ENCODE data around the gene PCCA. TPM values are rescaled to one million over a fixed set of nuclear protein-coding genes. Genes with fewer than 3 reads are reported as not detected.

Gene PCCA
- total RNA-seq, 1 experiment from 2014 or later, result 28.3 TPM

DNA sequence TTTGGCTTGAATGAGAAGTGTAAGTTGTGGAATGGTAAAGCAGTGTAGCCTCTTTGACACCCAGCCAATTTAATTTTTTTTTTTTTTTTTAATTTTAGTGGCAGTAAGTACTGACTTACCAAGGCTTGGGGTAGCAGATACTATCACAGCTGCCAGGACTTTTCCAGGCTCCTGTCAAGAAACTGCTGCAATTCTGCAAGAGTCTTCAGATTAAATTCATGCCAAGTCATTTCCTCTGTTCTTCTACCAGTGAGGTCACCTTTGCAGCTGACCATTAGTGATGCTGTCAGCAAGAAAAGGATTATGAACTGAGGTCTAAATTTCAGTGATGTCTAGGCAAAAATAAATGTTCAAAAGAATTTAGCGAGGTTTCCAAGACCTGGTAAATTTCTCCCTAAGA is 408.5 kb downstream of the PCCA start:
- Histone ChIP-seq H3K4me1 (replicated peaks) (no peaks in the 10 kb centered on the region), H3K27me3 (replicated peaks) (no peaks in the 10 kb centered on the region), H3K27ac (no peak overlapping the region), H3K36me3 (no peaks in the 10 kb centered on the region), H3K9me3 (replicated peaks) (no peaks in the 10 kb centered on the region), H3K4me3 (no peak overlapping the region)
- DNase-seq (ENCODE audit: low read depth in 1 of 2, low spot score in 2 of 2), result no peak

DNA sequence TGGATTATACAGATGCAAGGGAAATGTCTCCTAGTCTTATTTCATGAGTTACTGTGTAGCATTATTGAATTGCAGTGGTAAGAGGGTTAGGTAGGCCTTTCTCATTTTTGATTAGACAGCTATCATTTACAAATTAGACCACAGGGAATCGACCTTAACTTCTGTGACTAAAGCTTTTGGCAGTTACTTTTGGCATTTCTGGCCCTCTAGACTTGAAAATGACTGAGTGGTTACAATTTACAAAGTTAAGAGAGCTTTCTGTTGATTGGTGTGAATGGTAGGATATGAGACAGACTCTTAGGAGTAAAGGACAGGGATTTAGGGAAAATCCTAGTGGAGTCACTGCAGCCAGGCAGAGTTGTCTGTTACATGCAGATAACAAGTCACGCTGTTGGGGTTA is 413.6 kb downstream of the PCCA start:
- H3K27me3 ChIP-seq (replicated peaks), result no peaks in the 10 kb centered on the region
- no peak overlapping the region for H3K27ac ChIP-seq
- DNase-seq (ENCODE audit: low read depth in 1 of 2, low spot score in 2 of 2), result no peak
- no peaks in the 10 kb centered on the region for H3K9me3 ChIP-seq (replicated peaks)
- no peak overlapping the region for H3K4me3 ChIP-seq
- H3K36me3 ChIP-seq, result no peaks in the 10 kb centered on the region
- no peaks in the 10 kb centered on the region for H3K4me1 ChIP-seq (replicated peaks)

DNA sequence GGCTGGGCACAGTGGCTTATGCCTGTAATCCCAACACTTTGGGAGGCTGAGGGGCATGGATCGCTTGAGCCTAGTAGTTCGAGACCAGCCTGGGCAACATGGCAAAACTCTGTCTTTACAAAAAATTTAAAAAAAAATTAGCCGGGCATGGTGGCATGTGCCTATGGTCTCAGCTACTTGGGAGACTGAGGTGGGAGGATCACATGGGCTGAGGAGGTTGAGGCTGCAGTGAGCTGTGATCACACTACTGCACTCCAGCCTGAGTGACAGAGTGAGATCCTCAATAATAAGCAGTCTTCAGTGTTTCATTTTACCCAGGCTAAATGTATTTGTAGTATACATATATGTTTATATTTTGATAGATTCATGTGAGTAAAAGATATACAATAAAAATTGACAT is 414.7 kb downstream of the PCCA start:
- Histone ChIP-seq H3K4me3 (no peak overlapping the region), H3K27ac (no peak overlapping the region), H3K9me3 (replicated peaks) (no peaks in the 10 kb centered on the region), H3K27me3 (replicated peaks) (no peaks in the 10 kb centered on the region), H3K4me1 (replicated peaks) (no peaks in the 10 kb centered on the region), H3K36me3 (no peaks in the 10 kb centered on the region)
- no peak for DNase-seq (ENCODE audit: low read depth in 1 of 2, low spot score in 2 of 2)

DNA sequence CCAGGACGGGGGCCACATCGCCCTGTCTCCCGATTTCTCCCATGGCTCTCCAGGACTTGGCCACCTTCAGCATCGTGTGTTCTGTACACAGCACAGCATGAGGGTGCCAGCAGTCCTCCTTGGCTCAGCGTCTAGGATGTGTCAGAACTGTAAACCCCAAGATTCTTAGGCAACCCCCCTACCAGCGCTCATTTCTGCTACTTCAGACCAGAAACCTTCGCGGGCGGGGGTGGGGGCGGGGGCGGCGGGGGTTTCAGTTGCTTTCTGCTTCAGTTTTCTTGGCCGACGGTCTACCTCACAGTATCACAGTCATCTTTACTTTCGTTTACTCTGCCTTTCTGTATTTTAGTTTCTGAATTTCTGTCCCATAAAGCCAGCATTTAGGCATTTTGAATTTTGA is 417.3 kb downstream of the PCCA start:
- no peak overlapping the region for H3K27ac ChIP-seq
- H3K9me3 ChIP-seq (replicated peaks), result no peaks in the 10 kb centered on the region
- H3K36me3 ChIP-seq, result no peaks in the 10 kb centered on the region
- no peak overlapping the region for H3K4me3 ChIP-seq
- no peaks in the 10 kb centered on the region for H3K27me3 ChIP-seq (replicated peaks)
- DNase-seq (ENCODE audit: low read depth in 1 of 2, low spot score in 2 of 2), result no peak
- H3K4me1 ChIP-seq (replicated peaks), result no peaks in the 10 kb centered on the region

DNA sequence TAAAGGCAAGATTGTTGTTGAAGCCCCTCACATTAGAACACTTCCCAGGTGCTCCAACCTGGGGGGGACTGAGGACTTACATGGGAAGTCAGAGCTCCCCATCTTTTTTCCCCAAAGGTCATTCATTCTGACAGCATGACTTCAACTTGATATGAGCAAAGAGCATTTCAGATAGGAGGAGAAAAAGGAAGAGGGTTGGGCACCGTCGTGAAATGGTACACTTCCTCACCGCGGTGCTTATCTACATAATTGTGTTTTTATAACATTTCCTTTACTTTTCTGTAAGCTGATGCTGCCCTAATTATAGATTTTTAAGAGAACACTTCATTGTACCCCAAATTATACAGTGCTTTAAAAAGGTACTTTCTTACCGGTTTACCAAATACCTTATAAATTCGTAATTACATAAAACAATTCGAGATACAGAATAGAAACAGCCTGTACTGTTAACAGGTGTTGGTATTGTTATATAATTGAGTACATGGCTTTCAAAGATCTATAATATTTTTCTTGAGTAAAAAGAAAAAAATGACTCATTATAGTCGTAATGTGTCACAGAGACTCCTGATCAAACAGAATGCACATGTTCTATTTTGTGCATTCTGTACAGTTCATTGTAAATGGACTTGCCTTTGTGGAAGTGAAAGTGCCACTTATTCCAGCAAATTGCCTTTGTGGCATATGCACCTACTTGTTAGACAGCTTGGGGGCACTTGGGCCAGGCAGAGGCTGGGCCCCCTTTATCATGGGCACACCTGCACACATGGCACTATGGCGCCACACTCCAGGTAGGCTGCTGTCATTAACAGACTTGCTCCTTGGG is 417.9 kb downstream of the PCCA start:
- no peaks in the 10 kb centered on the region for H3K4me1 ChIP-seq (replicated peaks)
- H3K36me3 ChIP-seq, result no peaks in the 10 kb centered on the region
- H3K27ac ChIP-seq, result no peak overlapping the region
- H3K27me3 ChIP-seq (replicated peaks), result no peaks in the 10 kb centered on the region
- no peak for DNase-seq (ENCODE audit: low read depth in 1 of 2, low spot score in 2 of 2)
- H3K4me3 ChIP-seq, result no peak overlapping the region
- H3K9me3 ChIP-seq (replicated peaks), result no peaks in the 10 kb centered on the region

DNA sequence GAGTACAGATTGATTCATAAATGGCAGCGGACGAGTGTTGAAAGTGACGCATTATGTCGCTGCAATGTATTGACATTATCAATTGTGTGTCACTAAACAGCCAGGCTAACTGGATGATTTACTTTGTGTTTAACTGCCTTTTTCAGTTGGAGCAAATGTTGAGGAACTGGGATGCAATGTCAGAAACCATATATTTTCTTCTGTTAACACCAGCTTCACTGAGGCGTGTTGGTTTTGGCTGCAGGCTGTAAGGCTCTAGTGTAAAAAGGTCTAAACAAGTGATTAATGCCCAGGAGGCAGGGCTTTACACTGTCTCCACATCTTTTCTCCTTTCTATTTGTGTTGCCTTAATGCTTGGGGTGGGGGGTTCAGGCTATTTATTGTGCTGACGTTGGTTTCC is 419.6 kb downstream of the PCCA start:
- no peaks in the 10 kb centered on the region for H3K36me3 ChIP-seq
- no peak overlapping the region for H3K27ac ChIP-seq
- H3K4me1 ChIP-seq (replicated peaks), result peaks cover 10% of the 10 kb centered on the region
- H3K9me3 ChIP-seq (replicated peaks), result no peaks in the 10 kb centered on the region
- H3K4me3 ChIP-seq, result no peak overlapping the region
- no peak for DNase-seq (ENCODE audit: low read depth in 1 of 2, low spot score in 2 of 2)
- H3K27me3 ChIP-seq (replicated peaks), result no peaks in the 10 kb centered on the region

DNA sequence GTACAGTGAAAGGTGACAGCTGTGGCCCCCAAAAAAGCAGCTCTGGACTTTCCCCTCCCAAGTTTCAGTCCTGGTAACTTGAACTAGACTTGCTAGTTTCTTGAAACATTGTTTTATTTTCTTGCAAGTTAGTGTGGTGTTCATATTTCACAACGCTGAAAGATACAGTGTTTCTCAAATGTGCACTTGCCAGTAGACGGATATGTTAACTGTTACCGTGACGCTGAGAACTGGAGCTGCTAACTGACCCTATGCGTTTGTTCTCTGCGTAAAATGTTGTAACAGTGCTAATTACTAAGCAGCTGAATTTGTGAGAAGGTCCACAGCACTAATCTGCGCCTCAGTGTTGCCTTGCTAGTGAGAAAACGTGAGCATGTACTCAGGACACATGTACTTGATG is 420.1 kb downstream of the PCCA start:
- DNase-seq (ENCODE audit: low read depth in 1 of 2, low spot score in 2 of 2), result no peak
- H3K27me3 ChIP-seq (replicated peaks), result no peaks in the 10 kb centered on the region
- H3K4me3 ChIP-seq, result no peak overlapping the region
- no peak overlapping the region for H3K27ac ChIP-seq
- peaks cover 10% of the 10 kb centered on the region for H3K4me1 ChIP-seq (replicated peaks)
- H3K9me3 ChIP-seq (replicated peaks), result no peaks in the 10 kb centered on the region
- H3K36me3 ChIP-seq, result no peaks in the 10 kb centered on the region

DNA sequence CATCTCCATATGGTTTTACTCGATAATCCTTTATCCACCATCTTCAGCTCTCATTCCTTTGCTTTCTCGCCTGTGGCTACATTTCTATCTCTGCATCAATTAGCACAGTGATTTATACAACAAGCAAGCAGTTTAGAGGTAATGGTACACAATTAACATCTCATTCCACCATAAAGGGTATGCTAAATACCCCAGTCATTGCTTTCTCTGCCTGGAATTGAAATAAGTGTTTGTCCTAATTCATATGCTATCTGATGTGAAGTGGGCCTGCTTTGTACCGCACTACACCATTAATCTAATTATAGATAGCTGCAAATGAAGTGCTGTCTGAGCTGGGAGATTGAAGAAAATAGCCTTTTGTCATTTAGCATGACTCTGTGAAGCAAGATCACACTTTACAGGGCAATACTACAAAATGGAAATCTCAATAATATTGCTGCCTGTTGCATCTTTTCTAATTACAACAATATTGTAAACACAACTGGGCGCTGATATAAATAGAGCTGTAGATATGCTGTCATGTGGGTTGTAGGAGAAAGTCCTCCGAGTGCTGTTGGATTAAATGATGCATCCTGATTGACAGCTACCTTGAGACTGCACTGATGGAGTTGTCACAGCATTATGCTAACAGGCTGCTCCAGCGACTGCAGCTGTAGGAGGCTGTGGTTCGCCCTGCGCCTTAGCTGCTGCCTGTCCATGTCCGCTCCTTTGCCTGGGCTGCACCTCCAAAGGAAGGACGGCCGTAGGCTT is 421.5 kb downstream of the PCCA start:
- peaks cover 13% of the 10 kb centered on the region for H3K4me1 ChIP-seq (replicated peaks)
- H3K4me3 ChIP-seq, result no peak overlapping the region
- H3K36me3 ChIP-seq, result no peaks in the 10 kb centered on the region
- no peaks in the 10 kb centered on the region for H3K27me3 ChIP-seq (replicated peaks)
- no peaks in the 10 kb centered on the region for H3K9me3 ChIP-seq (replicated peaks)
- no peak overlapping the region for H3K27ac ChIP-seq
- no peak for DNase-seq (ENCODE audit: low read depth in 1 of 2, low spot score in 2 of 2)

DNA sequence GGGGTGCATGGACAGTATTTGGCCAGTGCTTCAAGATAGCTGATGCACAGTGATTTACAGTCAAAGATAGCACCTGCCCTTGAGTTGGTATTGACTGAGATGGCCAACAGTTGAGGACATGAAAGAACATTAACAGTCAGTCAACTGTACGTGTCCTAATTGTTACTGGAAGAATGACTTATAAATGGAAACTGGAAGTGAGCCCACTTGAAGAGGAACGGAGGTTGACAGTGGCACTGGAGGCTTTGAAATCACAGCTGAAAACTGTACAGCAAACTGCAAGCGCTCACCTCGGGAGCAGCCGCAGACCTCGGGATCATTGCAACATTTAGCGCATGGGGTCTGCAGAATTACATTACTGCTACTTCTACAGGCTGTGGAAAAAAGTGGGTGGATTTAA is 422.6 kb downstream of the PCCA start:
- Histone ChIP-seq H3K4me3 (no peak overlapping the region), H3K27me3 (replicated peaks) (no peaks in the 10 kb centered on the region), H3K36me3 (no peaks in the 10 kb centered on the region), H3K9me3 (replicated peaks) (no peaks in the 10 kb centered on the region), H3K4me1 (replicated peaks) (peaks cover 13% of the 10 kb centered on the region), H3K27ac (no peak overlapping the region)
- DNase-seq (ENCODE audit: low read depth in 1 of 2, low spot score in 2 of 2), result no peak

DNA sequence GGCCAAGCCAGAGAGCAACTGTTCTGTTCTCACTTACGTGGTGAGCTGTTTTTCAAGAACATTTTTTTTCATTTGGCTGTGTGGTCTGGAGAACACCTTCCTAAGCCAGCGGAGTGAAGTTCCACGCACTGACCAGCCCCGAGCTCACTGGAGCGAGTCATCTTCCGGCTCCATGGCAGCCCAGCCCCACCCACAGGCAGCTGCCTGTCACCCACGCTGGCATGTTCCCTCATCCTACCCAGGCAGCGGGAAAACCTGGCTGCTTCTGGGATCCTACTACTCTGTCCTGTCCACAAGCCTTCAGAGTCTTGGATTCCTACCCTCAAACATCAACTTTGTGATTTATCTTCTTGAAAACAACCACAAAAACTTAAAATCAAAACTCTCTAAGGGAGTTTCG is 423.5 kb downstream of the PCCA start:
- peak; percentile 3 to 55 for DNase-seq (ENCODE audit: low read depth in 1 of 2, low spot score in 2 of 2)

DNA sequence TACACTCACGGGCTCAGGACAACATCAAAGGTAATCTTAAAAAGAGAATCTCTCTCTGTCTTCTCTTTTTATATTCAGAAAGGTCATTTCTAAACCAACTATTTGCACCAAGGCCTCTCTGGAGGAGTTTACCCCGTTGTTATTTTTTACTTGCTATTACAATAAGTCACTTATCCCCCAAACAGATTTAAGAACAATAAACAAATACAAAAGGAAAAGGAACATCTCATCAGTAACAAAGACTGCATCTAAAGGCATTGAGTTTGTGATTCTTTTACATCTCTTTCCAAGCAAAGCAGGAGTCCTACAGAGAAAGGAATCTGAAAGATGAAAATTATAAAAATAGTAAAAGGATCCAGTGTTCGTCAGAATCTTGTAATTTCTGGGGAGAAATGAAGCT is 424.3 kb downstream of the PCCA start:
- Histone ChIP-seq H3K36me3 (no peaks in the 10 kb centered on the region), H3K27me3 (replicated peaks) (no peaks in the 10 kb centered on the region)

More for the DNA sequence above, 423.5 kb downstream of the PCCA start:
- Histone ChIP-seq H3K4me1 (replicated peaks) (peaks cover 13% of the 10 kb centered on the region), H3K27me3 (replicated peaks) (no peaks in the 10 kb centered on the region), H3K36me3 (no peaks in the 10 kb centered on the region), H3K4me3 (no peak overlapping the region), H3K27ac (no peak overlapping the region), H3K9me3 (replicated peaks) (no peaks in the 10 kb centered on the region)

DNA sequence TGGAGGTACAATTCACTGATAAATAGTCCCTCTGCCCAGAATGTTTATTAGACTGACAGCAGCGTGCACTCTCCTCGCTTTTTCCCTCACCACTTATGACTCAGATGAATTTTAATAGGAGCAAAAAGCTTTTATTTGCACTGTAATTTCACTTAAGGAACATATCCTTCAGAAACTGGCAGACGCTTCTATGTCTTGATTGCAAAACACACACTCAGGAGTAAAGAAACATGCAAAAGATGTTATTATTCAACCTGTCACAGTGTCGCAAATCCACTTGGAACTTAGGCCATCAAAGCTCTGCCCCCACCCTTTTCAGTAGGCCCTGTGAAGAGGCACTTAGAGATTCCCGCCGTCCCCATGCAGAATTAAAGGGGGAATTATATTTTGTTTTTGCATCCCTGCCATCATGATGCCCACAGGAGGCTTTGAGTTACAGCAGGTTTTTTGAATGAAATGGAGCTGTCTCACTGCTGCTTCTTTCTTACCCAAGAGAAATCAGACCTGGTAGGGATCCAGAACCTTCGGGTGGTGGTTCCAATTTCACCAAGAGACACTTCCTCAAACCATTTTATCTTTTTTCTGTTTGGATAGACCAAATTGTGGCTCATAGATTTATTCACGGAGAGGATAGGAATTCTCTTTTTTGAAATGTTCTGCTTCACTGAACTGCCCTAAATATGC is 425.2 kb downstream of the PCCA start:
- no peak for DNase-seq (ENCODE audit: low read depth in 1 of 2, low spot score in 2 of 2)
- Histone ChIP-seq H3K4me3 (no peak overlapping the region), H3K9me3 (replicated peaks) (no peaks in the 10 kb centered on the region), H3K4me1 (replicated peaks) (peaks cover 13% of the 10 kb centered on the region), H3K36me3 (no peaks in the 10 kb centered on the region), H3K27me3 (replicated peaks) (no peaks in the 10 kb centered on the region), H3K27ac (no peak overlapping the region)

More for the DNA sequence above, 424.3 kb downstream of the PCCA start:
- no peaks in the 10 kb centered on the region for H3K9me3 ChIP-seq (replicated peaks)
- H3K4me1 ChIP-seq (replicated peaks), result peaks cover 13% of the 10 kb centered on the region
- DNase-seq (ENCODE audit: low read depth in 1 of 2, low spot score in 2 of 2), result no peak
- H3K4me3 ChIP-seq, result no peak overlapping the region
- H3K27ac ChIP-seq, result no peak overlapping the region

DNA sequence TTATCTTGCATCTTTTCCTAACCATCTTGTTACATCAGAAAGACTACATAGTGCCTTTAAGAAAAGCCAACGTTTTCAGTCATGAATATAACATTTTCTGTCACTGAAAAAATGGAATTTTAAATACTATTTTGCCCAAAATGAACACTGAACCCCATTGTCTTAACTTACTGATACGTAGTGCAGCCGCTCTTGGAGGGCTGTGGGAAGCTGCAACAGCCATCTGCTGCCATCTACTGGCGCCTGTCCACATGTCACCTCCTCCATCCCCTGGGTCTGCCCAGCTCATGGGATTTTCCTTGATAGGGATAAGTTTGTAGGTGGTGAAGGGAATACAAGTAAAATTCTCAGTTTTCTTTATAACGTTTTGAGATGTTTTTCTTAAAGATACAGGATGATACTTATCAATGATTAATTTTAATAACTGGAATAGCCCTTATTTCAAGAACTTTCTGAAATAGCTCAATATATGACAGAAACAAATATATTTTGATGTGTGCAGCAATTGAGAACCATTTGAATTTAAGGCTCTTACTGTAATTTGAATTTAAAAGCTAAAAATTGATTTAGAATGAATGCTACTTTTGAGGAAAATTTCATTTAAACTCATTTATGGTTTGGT is 426.0 kb downstream of the PCCA start:
- Histone ChIP-seq H3K4me1 (replicated peaks) (peaks cover 13% of the 10 kb centered on the region), H3K27ac (no peak overlapping the region), H3K4me3 (no peak overlapping the region), H3K9me3 (replicated peaks) (no peaks in the 10 kb centered on the region), H3K36me3 (no peaks in the 10 kb centered on the region), H3K27me3 (replicated peaks) (no peaks in the 10 kb centered on the region)
- peak; percentile 51 to 59 for DNase-seq (ENCODE audit: low read depth in 1 of 2, low spot score in 2 of 2)

DNA sequence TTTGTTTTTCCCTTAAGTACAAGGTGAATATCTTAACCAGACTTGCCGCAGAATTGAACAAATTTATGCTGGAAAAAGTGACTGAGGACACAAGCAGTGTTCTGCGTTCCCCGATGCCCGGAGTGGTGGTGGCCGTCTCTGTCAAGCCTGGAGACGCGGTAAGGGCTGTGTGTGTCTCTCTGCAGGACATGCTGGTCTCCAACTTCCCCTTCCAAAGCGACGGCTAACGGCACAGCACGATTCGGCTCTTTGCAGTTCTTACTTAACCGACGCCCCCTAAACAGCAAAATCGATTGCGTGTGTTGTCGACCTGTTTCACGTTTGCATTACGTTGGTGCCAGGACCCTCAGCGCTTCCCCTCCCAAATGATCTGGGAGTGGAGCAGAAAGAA is 426.5 kb downstream of the PCCA start:
- Histone ChIP-seq H3K27me3 (replicated peaks) (no peaks in the 10 kb centered on the region), H3K4me3 (no peak overlapping the region), H3K4me1 (replicated peaks) (peaks cover 13% of the 10 kb centered on the region), H3K27ac (no peak overlapping the region), H3K9me3 (replicated peaks) (no peaks in the 10 kb centered on the region), H3K36me3 (no peaks in the 10 kb centered on the region)
- no peak for DNase-seq (ENCODE audit: low read depth in 1 of 2, low spot score in 2 of 2)
